Ectodermal cell (in vitro differentiated cells): ENCODE measurements around the gene TNS1.

Source experiments
- H3K27ac ChIP-seq: 2 replicates; pipeline ENCODE4 v1.7.0; 2013; ENCODE audit warnings: mild to moderate bottlenecking, low read depth, low read length; ENCODE audit not compliant: insufficient read depth, poor library complexity, severe bottlenecking
- H3K27me3 ChIP-seq: 2 replicates; pipeline ENCODE4 v1.7.0; 2013; ENCODE audit warnings: mild to moderate bottlenecking, low read length; ENCODE audit not compliant: insufficient read depth, control insufficient read depth, poor library complexity, severe bottlenecking
- H3K36me3 ChIP-seq: one replicate; pipeline ENCODE4 v1.7.0; 2013; ENCODE audit warnings: low read length; ENCODE audit not compliant: control insufficient read depth, insufficient read depth
- H3K4me1 ChIP-seq: one replicate; pipeline ENCODE4 v1.7.0; 2013; ENCODE audit warnings: low read length; ENCODE audit not compliant: control insufficient read depth, insufficient read depth
- H3K4me3 ChIP-seq: 2 replicates; pipeline ENCODE4 v1.7.0; 2013; ENCODE audit warnings: low read depth, low read length, control low read depth; ENCODE audit not compliant: insufficient read depth
- H3K9me3 ChIP-seq: 2 replicates; pipeline ENCODE4 v1.7.0; 2013; ENCODE audit warnings: mild to moderate bottlenecking, low read length, moderate library complexity; ENCODE audit not compliant: control insufficient read depth
- WGBS, 2 experiments: methylation state at CpG; one replicate each; pipeline ENCODE4 v1.1.7; 2013; ENCODE audit warnings: missing lambda C conversion rate in 2 of 2; 5-methylcytosine and 5-hydroxymethylcytosine counted together

Gene TNS1

DNA sequence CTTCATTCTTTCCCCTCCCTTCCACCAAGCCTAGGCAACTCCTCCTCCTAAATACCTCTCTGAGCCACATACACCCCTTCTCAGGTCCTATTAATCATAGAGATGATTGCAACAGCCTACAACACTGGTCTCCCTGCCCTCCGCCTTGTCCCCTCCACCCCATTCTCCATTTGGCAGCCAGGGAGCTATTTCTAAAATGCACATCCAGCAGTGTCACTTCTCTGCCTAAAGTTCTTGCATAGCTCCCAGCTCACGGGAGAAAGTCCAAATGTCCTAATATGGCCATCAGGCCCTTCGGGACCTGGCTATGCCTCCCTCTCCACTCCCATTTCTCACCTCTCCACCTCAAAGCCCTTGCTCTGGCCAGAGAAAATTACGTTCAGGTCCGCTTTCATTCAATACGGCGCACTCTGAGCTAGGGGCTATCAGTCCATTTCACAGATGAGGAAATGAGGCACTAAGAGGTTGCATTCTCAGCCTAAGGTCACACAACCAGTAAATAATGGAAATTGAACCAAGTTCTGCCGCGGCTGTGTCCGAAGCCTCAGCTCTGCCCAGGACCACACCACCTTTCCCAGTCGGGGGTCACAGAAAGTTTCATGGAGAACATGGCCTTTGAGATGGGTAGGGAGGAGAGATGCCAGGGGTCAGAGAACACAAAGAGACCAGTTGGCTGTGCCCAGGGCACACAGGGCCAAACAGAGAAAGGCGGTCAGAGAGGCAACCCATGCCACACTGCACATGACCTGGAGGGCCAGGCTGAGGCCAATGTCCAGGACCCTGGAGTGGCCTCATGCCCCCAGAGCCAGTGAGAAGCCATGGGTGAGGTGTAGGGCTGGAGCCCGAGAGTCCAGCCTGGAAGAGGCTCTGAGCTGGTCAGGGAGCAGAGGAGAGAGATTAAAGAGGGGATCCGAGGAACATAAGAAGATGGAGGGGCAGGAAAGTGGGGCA is 72.8 kb downstream of the TNS1 start:
- Histone ChIP-seq H3K36me3 (no peaks in the 10 kb centered on the region), H3K9me3 (no peaks in the 10 kb centered on the region), H3K4me3 (no peak overlapping the region), H3K4me1 (peaks cover 15% of the 10 kb centered on the region), H3K27ac (no peak overlapping the region), H3K27me3 (no peaks in the 10 kb centered on the region)
- WGBS, 2 experiments: 92 to 95% methylated on average over 14 of the region's 14 CpGs

- no peaks in the 10 kb centered on the region for H3K36me3 ChIP-seq
- no peaks in the 10 kb centered on the region for H3K27me3 ChIP-seq
- 88 to 89% methylated on average over 8 of the region's 8 CpGs for WGBS, 2 experiments
- H3K27ac ChIP-seq: no peak overlapping the region
- no peak overlapping the region for H3K4me3 ChIP-seq
- H3K9me3 ChIP-seq: no peaks in the 10 kb centered on the region
- peaks cover 15% of the 10 kb centered on the region for H3K4me1 ChIP-seq
Measured at GRCh38 chr2:217929272-217929671, 73.5 kb downstream of the TNS1 start.

- H3K4me1 ChIP-seq: peaks cover 15% of the 10 kb centered on the region
- no peaks in the 10 kb centered on the region for H3K27me3 ChIP-seq
- whole genome bisulfite sequencing, 2 experiments: 87 to 92% methylated on average over 7 of the region's 7 CpGs
- no peak overlapping the region for H3K27ac ChIP-seq
- H3K9me3 ChIP-seq: no peaks in the 10 kb centered on the region
- H3K36me3 ChIP-seq: no peaks in the 10 kb centered on the region
- H3K4me3 ChIP-seq: no peak overlapping the region
Measured at GRCh38 chr2:217928324-217929181, 74.2 kb downstream of the TNS1 start.

- Histone ChIP-seq H3K27me3 (no peaks in the 10 kb centered on the region), H3K9me3 (no peaks in the 10 kb centered on the region), H3K4me3 (no peak overlapping the region), H3K36me3 (no peaks in the 10 kb centered on the region), H3K4me1 (peaks cover 9% of the 10 kb centered on the region), H3K27ac (no peak overlapping the region)
- 92 to 95% methylated on average over 2 of the region's 2 CpGs for WGBS, 2 experiments
Measured at GRCh38 chr2:217927601-217928323, 75.0 kb downstream of the TNS1 start.

- Histone ChIP-seq H3K4me1 (peaks cover 14% of the 10 kb centered on the region), H3K9me3 (no peaks in the 10 kb centered on the region), H3K36me3 (no peaks in the 10 kb centered on the region), H3K4me3 (no peak overlapping the region), H3K27ac (no peak overlapping the region), H3K27me3 (no peaks in the 10 kb centered on the region)
- 92 to 97% methylated on average over 2 of the region's 2 CpGs for WGBS, 2 experiments
Measured at GRCh38 chr2:217926801-217927200, 76.0 kb downstream of the TNS1 start.

GRCh38 chr2:217924346-217924901 is 78.4 kb downstream of the TNS1 start:
- H3K27me3 ChIP-seq: peaks cover 3% of the 10 kb centered on the region
- no peak overlapping the region for H3K4me3 ChIP-seq
- no peak overlapping the region for H3K27ac ChIP-seq
- H3K36me3 ChIP-seq: no peaks in the 10 kb centered on the region
- WGBS, 2 experiments: 92 to 96% methylated on average over 5 of the region's 5 CpGs
- no peaks in the 10 kb centered on the region for H3K9me3 ChIP-seq
- peaks cover 24% of the 10 kb centered on the region for H3K4me1 ChIP-seq

DNA sequence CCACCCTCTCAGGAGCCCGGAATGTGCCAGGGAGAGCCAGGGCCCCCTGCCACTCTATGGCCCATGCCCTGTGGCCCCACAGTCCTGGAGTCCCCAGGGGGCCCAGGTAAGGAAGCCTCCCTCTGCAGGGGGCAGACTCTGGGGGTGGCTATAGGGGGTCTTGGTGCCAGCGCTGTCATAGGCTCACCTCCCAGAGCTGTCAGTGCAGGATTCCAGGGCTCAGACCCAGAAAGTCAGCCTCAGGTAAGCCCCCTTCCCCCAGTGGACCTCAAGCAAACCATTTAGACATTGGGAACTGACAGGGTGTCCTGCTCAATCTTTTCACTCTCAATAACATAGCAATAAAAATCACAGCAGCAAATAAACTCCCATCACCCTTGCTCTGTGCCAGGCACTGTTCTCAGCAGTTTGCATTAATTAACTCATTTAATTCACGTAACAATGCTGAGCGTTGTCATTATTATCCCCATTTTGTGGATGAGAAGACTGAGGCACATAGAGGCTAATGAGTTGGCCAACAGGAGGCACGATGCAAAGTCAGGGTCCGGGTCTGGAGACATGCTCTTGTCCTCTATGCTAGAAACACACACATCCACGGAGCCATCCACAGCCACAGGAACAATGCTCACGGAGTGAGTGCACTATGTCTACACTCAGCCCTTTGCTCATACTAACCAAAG is 79.6 kb downstream of the TNS1 start:
- Histone ChIP-seq H3K36me3 (no peaks in the 10 kb centered on the region), H3K9me3 (no peaks in the 10 kb centered on the region), H3K4me3 (no peak overlapping the region), H3K27ac (no peak overlapping the region), H3K27me3 (peaks cover 9% of the 10 kb centered on the region), H3K4me1 (peaks cover 34% of the 10 kb centered on the region)
- 94 to 95% methylated on average over 8 of the region's 8 CpGs for WGBS, 2 experiments

DNA sequence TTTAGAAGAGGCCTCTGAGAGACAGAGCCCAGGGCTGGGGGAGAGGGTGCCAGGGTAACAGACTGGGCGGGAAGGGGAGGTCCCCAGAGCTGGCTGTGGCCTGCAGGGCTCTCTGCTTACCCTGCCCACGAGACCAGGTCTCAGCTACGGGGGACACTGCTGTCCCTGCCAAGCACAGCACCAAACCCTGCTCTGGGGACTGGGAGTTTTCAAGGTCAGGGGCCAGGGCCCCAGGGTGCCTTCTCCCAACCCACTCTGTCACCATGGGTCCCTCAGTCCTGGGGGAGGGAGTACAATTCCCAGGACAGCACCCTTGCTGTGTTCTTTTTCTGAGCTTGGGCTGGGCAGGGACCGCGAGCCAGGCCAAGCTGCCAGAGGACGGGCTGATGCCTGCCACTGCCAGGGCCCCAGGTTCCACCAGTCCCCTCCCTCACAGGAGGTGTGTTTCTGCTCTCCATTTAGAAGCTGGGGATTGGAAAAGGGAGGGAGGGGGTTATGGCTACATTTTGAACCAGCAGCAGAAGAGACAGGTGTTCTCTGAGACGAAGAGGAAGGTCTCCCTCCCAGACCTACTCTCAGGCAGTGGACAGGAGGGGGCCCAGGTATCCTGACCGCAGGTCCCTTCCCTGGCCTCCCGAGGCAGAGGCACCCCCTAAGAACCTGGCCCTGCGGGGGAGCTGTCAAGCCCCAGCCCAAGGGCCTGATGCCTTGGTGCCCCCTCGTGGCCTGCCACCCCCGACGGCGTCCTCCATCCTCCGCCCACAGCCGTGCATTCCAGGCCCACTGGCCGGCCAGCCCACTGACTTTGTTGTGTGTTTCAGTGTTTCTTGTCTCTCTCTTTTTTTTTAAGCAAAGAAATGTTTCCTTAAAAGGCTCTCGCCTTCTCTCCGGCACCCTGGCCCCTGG is 80.4 kb downstream of the TNS1 start:
- Histone ChIP-seq H3K9me3 (no peaks in the 10 kb centered on the region), H3K27me3 (peaks cover 10% of the 10 kb centered on the region), H3K27ac (no peak overlapping the region), H3K4me3 (no peak overlapping the region), H3K4me1 (peaks cover 34% of the 10 kb centered on the region), H3K36me3 (no peaks in the 10 kb centered on the region)
- 62 to 68% methylated on average over 19 of the region's 19 CpGs for WGBS, 2 experiments
